ENCODE measurements around the gene HOXA10. TPM values are rescaled to one million over a fixed set of nuclear protein-coding genes. Genes with fewer than 3 reads are reported as not detected.

The HOXA10 gene
- total RNA-seq, 4 donors from 2014 or later = 4.0 TPM; not detected in 3

- TF ChIP-seq CTCF (IDR thresholded peaks at IDR 0.05) (no peak), POLR2A (IDR thresholded peaks at IDR 0.05) (no peak)
- intact Hi-C loops (cut with DNase I) = no loop called here
- no peak overlapping the region for H3K4me3 ChIP-seq (replicated peaks in 1 of 3)
- no peaks in the 10 kb centered on the region for H3K36me3 ChIP-seq
- H3K4me1 ChIP-seq = peaks cover 0 to 7% of the 10 kb centered on the region in 2 donors
- peaks cover 45% of the 10 kb centered on the region for H3K27me3 ChIP-seq
- H3K9me3 ChIP-seq = no peaks in the 10 kb centered on the region
- no peak for DNase-seq
- 30 to 53% methylated on average over 6 of the region's 6 CpGs for WGBS, 2 donors
- no peak overlapping the region for H3K27ac ChIP-seq
Measured at GRCh38 chr7:27132978-27133377, 41.1 kb downstream of the HOXA10 start.

- Histone ChIP-seq H3K27ac (no peak overlapping the region), H3K9me3 (no peaks in the 10 kb centered on the region), H3K4me3 (replicated peaks in 1 of 3) (no peak overlapping the region), H3K27me3 (peaks cover 45% of the 10 kb centered on the region), H3K4me1 (peaks cover 0 to 7% of the 10 kb centered on the region in 2 donors), H3K36me3 (no peaks in the 10 kb centered on the region)
- no peak for DNase-seq
- WGBS, 2 donors = 33 to 53% methylated on average over 2 of the region's 2 CpGs
- no peak for TF ChIP-seq CTCF (IDR thresholded peaks at IDR 0.05)
- TF ChIP-seq POLR2A (IDR thresholded peaks at IDR 0.05) = no peak
- intact Hi-C loops (cut with DNase I) = no loop called here
Measured at GRCh38 chr7:27132214-27132613, 41.9 kb downstream of the HOXA10 start.

- H3K4me1 ChIP-seq = peaks cover 0 to 7% of the 10 kb centered on the region in 2 donors
- TF ChIP-seq POLR2A (IDR thresholded peaks at IDR 0.05) (no peak), CTCF (IDR thresholded peaks at IDR 0.05) (no peak)
- intact Hi-C loops (cut with DNase I) = no loop called here
Measured at GRCh38 chr7:27131390-27131819, 42.7 kb downstream of the HOXA10 start.

GRCh38 chr7:27130540-27131389 is 43.4 kb downstream of the HOXA10 start, which contains the start of gene HOXA4:
Gene HOXA4 (minus strand): TSS chr7:27130757. CDS start chr7:27130733, 24 bp downstream.
- WGBS, 2 donors = 4 to 5% methylated on average over 43 to 57 of the region's 67 CpGs
- peak; percentile 41 to 60 for DNase-seq
- Histone ChIP-seq H3K4me3 (replicated peaks in 1 of 3) (peak within 1 kb of the TSS in 1 of 3 donors; percentile 30), H3K27ac (peak within 1 kb of the TSS in 2 of 3 donors; percentile 44 to 65), H3K9me3 (no peaks in the 10 kb centered on the region), H3K27me3 (peaks cover 33% of the 10 kb centered on the region), H3K36me3 (no peaks in the 10 kb centered on the region), H3K4me1 (peaks cover 0 to 7% of the 10 kb centered on the region in 2 donors)
- TF ChIP-seq POLR2A (IDR thresholded peaks at IDR 0.05) (peak in 1 of 2 donors; percentile 49), CTCF (IDR thresholded peaks at IDR 0.05) (no peak)
- intact Hi-C loops (cut with DNase I) = no loop called here

More at GRCh38 chr7:27131390-27131819, 42.7 kb downstream of the HOXA10 start:
- WGBS, 2 donors = 30 to 32% methylated on average over 12 of the region's 12 CpGs
- peak overlapping the region in 1 of 3 donors; percentile 29 for H3K4me3 ChIP-seq (replicated peaks in 1 of 3)
- peaks cover 38% of the 10 kb centered on the region for H3K27me3 ChIP-seq
- no peak for DNase-seq
- no peaks in the 10 kb centered on the region for H3K36me3 ChIP-seq
- no peak overlapping the region for H3K27ac ChIP-seq
- no peaks in the 10 kb centered on the region for H3K9me3 ChIP-seq

Data from thyroid gland (tissue), 4 donors.